ENCODE results near the gene RSBN1. TPM values are rescaled to one million over a fixed set of nuclear protein-coding genes. Genes with fewer than 3 reads are reported as not detected.
A peak's percentile ranks its signal among the peaks of the same experiment; 100 is the strongest.
"Not testable (repeated sequence)": the region's sequence is repeated elsewhere in the genome, so short reads cannot be mapped to it uniquely, and the experiment has no call there.

RSBN1 gene
- total and polyA plus RNA-seq, 7 experiments from 2014 or later: 29.9 to 58.1 (median 42.0) TPM

GRCh38 chr1:113858418-113858817, 46.1 kb upstream of the RSBN1 start:
- H3K27ac ChIP-seq (ENCODE audit: low read depth, low read length): no peak overlapping the region
- H3K36me3 ChIP-seq (ENCODE audit: control insufficient read depth in 2 of 3, insufficient read depth in 3 of 3, low read length in 3 of 3): peaks cover 0 to 45% (median 5%) of the 10 kb centered on the region in 3 experiments
- Mint-ChIP-seq H3K4me1 (peaks cover 20 to 43% (median 34%) of the 10 kb centered on the region in 7 donors), H3K27me3 (no peaks in the 10 kb centered on the region), H3K9me3 (no peaks in the 10 kb centered on the region), H3K27ac (no peak overlapping the region), H3K4me3 (no peak overlapping the region), H3K36me3 (peaks cover 14 to 59% (median 45%) of the 10 kb centered on the region in 5 donors)
- no peaks in the 10 kb centered on the region for H3K27me3 ChIP-seq (ENCODE audit: control insufficient read depth in 2 of 2, insufficient read depth in 2 of 2, low read length in 2 of 2)
- DNase-seq (no peak), ATAC-seq (peak; percentile 29)
- ChIA-PET CTCF (no interaction called here), POLR2A (interaction anchor here (1.3 to 2.1 kb wide), 2 partner anchors 11 to 46 kb away, joined by 3 to 7 read pairs; partner anchors contain the start of gene AP4B1)
- no peak overlapping the region for H3K4me3 ChIP-seq (ENCODE audit: low read length)
- intact Hi-C loops (cut with micrococcal nuclease): no loop called here
- peaks cover 0 to 25% of the 10 kb centered on the region in 2 donors for H3K4me1 ChIP-seq (ENCODE audit: control insufficient read depth in 2 of 2, insufficient read depth in 2 of 2, low read length in 2 of 2)
- no peaks in the 10 kb centered on the region for H3K9me3 ChIP-seq (ENCODE audit: control insufficient read depth in 2 of 3, low read length in 3 of 3)

GRCh38 chr1:113857776-113858175, 45.5 kb upstream of the RSBN1 start:
- H3K27me3 ChIP-seq (ENCODE audit: control insufficient read depth in 2 of 2, insufficient read depth in 2 of 2, low read length in 2 of 2): no peaks in the 10 kb centered on the region
- no peaks in the 10 kb centered on the region for H3K27me3 Mint-ChIP-seq
- peaks cover 19 to 39% (median 31%) of the 10 kb centered on the region in 7 donors for H3K4me1 Mint-ChIP-seq
- no peaks in the 10 kb centered on the region for H3K9me3 ChIP-seq (ENCODE audit: control insufficient read depth in 2 of 3, low read length in 3 of 3)
- no peak overlapping the region for H3K27ac Mint-ChIP-seq
- ChIA-PET POLR2A (interaction anchor here (1.0 to 2.1 kb wide), 3 partner anchors 12 to 73 kb away, joined by 3 to 7 read pairs (median 4); partner anchors contain the start of gene AP4B1), CTCF (no interaction called here)
- intact Hi-C loops (cut with micrococcal nuclease): no loop called here
- H3K4me3 Mint-ChIP-seq: no peak overlapping the region
- H3K27ac ChIP-seq (ENCODE audit: low read depth, low read length): no peak overlapping the region
- DNase-seq: no peak
- H3K36me3 Mint-ChIP-seq: peaks cover 14 to 52% (median 42%) of the 10 kb centered on the region in 5 donors
- no peak overlapping the region for H3K4me3 ChIP-seq (ENCODE audit: low read length)
- H3K9me3 Mint-ChIP-seq: no peaks in the 10 kb centered on the region
- no peak for ATAC-seq
- peaks cover 0 to 43% (median 5%) of the 10 kb centered on the region in 3 experiments for H3K36me3 ChIP-seq (ENCODE audit: control insufficient read depth in 2 of 3, insufficient read depth in 3 of 3, low read length in 3 of 3)
- H3K4me1 ChIP-seq (ENCODE audit: control insufficient read depth in 2 of 2, insufficient read depth in 2 of 2, low read length in 2 of 2): peaks cover 0 to 25% of the 10 kb centered on the region in 2 donors

DNA sequence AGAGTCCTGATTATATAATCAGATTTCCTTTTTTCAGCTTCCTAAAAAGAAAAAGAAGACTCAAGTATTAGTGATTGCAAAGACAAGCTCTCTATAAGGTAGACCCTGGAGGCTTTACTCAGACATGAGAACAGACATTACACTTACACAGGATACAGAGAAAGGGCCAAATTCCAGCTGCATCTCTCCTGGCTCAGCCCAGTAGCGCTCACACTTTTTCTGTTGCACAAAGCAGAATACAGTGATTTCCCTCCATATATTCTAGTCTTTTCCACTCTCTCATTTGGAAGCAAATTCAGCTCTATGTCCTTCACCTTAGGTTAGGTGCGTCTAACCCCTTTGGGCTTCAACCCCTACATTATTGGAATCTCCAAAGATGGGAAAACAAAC, 44.1 kb upstream of the RSBN1 start:
- Histone ChIP-seq H3K4me1 (ENCODE audit: control insufficient read depth in 2 of 2, insufficient read depth in 2 of 2, low read length in 2 of 2) (peaks cover 0 to 25% of the 10 kb centered on the region in 2 donors), H3K27ac (ENCODE audit: low read depth, low read length) (no peak overlapping the region), H3K4me3 (ENCODE audit: low read length) (no peak overlapping the region), H3K9me3 (ENCODE audit: control insufficient read depth in 2 of 3, low read length in 3 of 3) (no peaks in the 10 kb centered on the region), H3K36me3 (ENCODE audit: control insufficient read depth in 2 of 3, insufficient read depth in 3 of 3, low read length in 3 of 3) (peaks cover 0 to 43% (median 5%) of the 10 kb centered on the region in 3 experiments), H3K27me3 (ENCODE audit: control insufficient read depth in 2 of 2, insufficient read depth in 2 of 2, low read length in 2 of 2) (no peaks in the 10 kb centered on the region)
- no peak for ATAC-seq
- Mint-ChIP-seq H3K27me3 (no peaks in the 10 kb centered on the region), H3K9me3 (no peaks in the 10 kb centered on the region), H3K36me3 (peaks cover 14 to 48% (median 38%) of the 10 kb centered on the region in 5 donors), H3K4me1 (peaks cover 14 to 29% (median 21%) of the 10 kb centered on the region in 7 donors), H3K27ac (peak overlapping the region in 4 of 9 donors; percentile 9 to 68 (median 56)), H3K4me3 (no peak overlapping the region)
- intact Hi-C loops (cut with micrococcal nuclease): no loop called here
- DNase-seq: no peak
- CTCF ChIA-PET: interaction anchor here (0.9 to 1.0 kb wide), 2 partner anchors 18 to 426 kb away, joined by 3 read pairs; no protein-coding TSS in a partner anchor
- POLR2A ChIA-PET: interaction anchor here (0.7 to 2.1 kb wide), 3 partner anchors 13 to 90 kb away, joined by 3 to 7 read pairs (median 4); no protein-coding TSS in a partner anchor

- no peak for DNase-seq
- H3K27me3 ChIP-seq (ENCODE audit: control insufficient read depth in 2 of 2, insufficient read depth in 2 of 2, low read length in 2 of 2): no peaks in the 10 kb centered on the region
- H3K4me1 Mint-ChIP-seq: peaks cover 17 to 27% (median 21%) of the 10 kb centered on the region in 7 donors
- H3K36me3 Mint-ChIP-seq: peaks cover 14 to 47% (median 40%) of the 10 kb centered on the region in 5 donors
- no peak overlapping the region for H3K4me3 ChIP-seq (ENCODE audit: low read length)
- H3K27me3 Mint-ChIP-seq: no peaks in the 10 kb centered on the region
- H3K27ac Mint-ChIP-seq: peak overlapping the region in 5 of 9 donors; percentile 6 to 68 (median 54)
- H3K9me3 ChIP-seq (ENCODE audit: control insufficient read depth in 2 of 3, low read length in 3 of 3): no peaks in the 10 kb centered on the region
- intact Hi-C loops (cut with micrococcal nuclease): no loop called here
- no peak for ATAC-seq
- CTCF ChIA-PET: interaction anchor here (0.9 kb wide), 1 partner anchor 17 kb away, joined by 3 read pairs; no protein-coding TSS in a partner anchor
- H3K27ac ChIP-seq (ENCODE audit: low read depth, low read length): no peak overlapping the region
- POLR2A ChIA-PET: interaction anchor here (0.7 kb wide), 1 partner anchor 91 kb away, joined by 3 read pairs; no protein-coding TSS in a partner anchor
- H3K36me3 ChIP-seq (ENCODE audit: control insufficient read depth in 2 of 3, insufficient read depth in 3 of 3, low read length in 3 of 3): peaks cover 0 to 43% (median 5%) of the 10 kb centered on the region in 3 experiments
- H3K9me3 Mint-ChIP-seq: peaks cover 0 to 1% (median 0%) of the 10 kb centered on the region in 11 donors
- no peak overlapping the region for H3K4me3 Mint-ChIP-seq
- peaks cover 1 to 22% of the 10 kb centered on the region in 2 donors for H3K4me1 ChIP-seq (ENCODE audit: control insufficient read depth in 2 of 2, insufficient read depth in 2 of 2, low read length in 2 of 2)
These were observed 43.5 kb upstream of the RSBN1 start for GRCh38 chr1:113855630-113856400.

GRCh38 chr1:113854234-113854633, 42.0 kb upstream of the RSBN1 start:
- peaks cover 14 to 23% (median 20%) of the 10 kb centered on the region in 7 donors for H3K4me1 Mint-ChIP-seq
- H3K27ac ChIP-seq (ENCODE audit: low read depth, low read length): no peak overlapping the region
- no peaks in the 10 kb centered on the region for H3K27me3 Mint-ChIP-seq
- ATAC-seq: no peak
- intact Hi-C loops (cut with micrococcal nuclease): loop anchor here in 1 of 2 donors (5.0 kb wide), 1 partner anchor 48 kb away; the partner anchor contains the start of gene AP4B1
- no peak for DNase-seq
- H3K4me3 ChIP-seq (ENCODE audit: low read length): no peak overlapping the region
- no peak overlapping the region for H3K4me3 Mint-ChIP-seq
- no peaks in the 10 kb centered on the region for H3K9me3 ChIP-seq (ENCODE audit: control insufficient read depth in 2 of 3, low read length in 3 of 3)
- POLR2A ChIA-PET: no interaction called here
- H3K27ac Mint-ChIP-seq: peak overlapping the region in 3 of 9 donors; percentile 16 to 46 (median 40)
- peaks cover 14 to 53% (median 40%) of the 10 kb centered on the region in 5 donors for H3K36me3 Mint-ChIP-seq
- H3K9me3 Mint-ChIP-seq: peaks cover 0 to 6% (median 0%) of the 10 kb centered on the region in 11 donors
- H3K36me3 ChIP-seq (ENCODE audit: control insufficient read depth in 2 of 3, insufficient read depth in 3 of 3, low read length in 3 of 3): peaks cover 0 to 43% (median 5%) of the 10 kb centered on the region in 3 experiments
- H3K4me1 ChIP-seq (ENCODE audit: control insufficient read depth in 2 of 2, insufficient read depth in 2 of 2, low read length in 2 of 2): peaks cover 10 to 14% of the 10 kb centered on the region in 2 donors
- CTCF ChIA-PET: no interaction called here
- H3K27me3 ChIP-seq (ENCODE audit: control insufficient read depth in 2 of 2, insufficient read depth in 2 of 2, low read length in 2 of 2): no peaks in the 10 kb centered on the region

GRCh38 chr1:113852694-113853093, 40.4 kb upstream of the RSBN1 start:
- H3K9me3 ChIP-seq (ENCODE audit: control insufficient read depth in 2 of 3, low read length in 3 of 3); H3K27ac ChIP-seq (ENCODE audit: low read depth, low read length); H3K27me3 ChIP-seq (ENCODE audit: control insufficient read depth in 2 of 2, insufficient read depth in 2 of 2, low read length in 2 of 2); ATAC-seq; H3K27me3 Mint-ChIP-seq; DNase-seq; H3K4me3 ChIP-seq (ENCODE audit: low read length); H3K4me3 Mint-ChIP-seq; H3K9me3 Mint-ChIP-seq; POLR2A ChIA-PET: not testable (repeated sequence)
- Mint-ChIP-seq H3K36me3 (peaks cover 14 to 55% (median 42%) of the 10 kb centered on the region in 5 donors), H3K27ac (peak overlapping the region in 2 of 9 donors; percentile 46 to 50), H3K4me1 (peaks cover 13 to 20% (median 16%) of the 10 kb centered on the region in 7 donors)
- intact Hi-C loops (cut with micrococcal nuclease): loop anchor here in 1 of 2 donors (5.0 kb wide), 1 partner anchor 50 kb away; the partner anchor contains the start of gene AP4B1
- CTCF ChIA-PET: interaction anchor here (0.8 kb wide), 1 partner anchor 20 kb away, joined by 3 read pairs; no protein-coding TSS in a partner anchor
- peaks cover 8 to 10% of the 10 kb centered on the region in 2 donors for H3K4me1 ChIP-seq (ENCODE audit: control insufficient read depth in 2 of 2, insufficient read depth in 2 of 2, low read length in 2 of 2)
- peaks cover 0 to 32% (median 0%) of the 10 kb centered on the region in 3 experiments for H3K36me3 ChIP-seq (ENCODE audit: control insufficient read depth in 2 of 3, insufficient read depth in 3 of 3, low read length in 3 of 3)

Data from naive thymus-derived CD4-positive, alpha-beta T cell (primary cell).